Cardiac muscle cell (in vitro differentiated cells and primary cell): ENCODE data around the gene PHKA1. TPM values are rescaled to one million over a fixed set of nuclear protein-coding genes. Genes with fewer than 3 reads are reported as not detected.

ENCODE experiments used
- DNase-seq, 2 donors: peaks; one replicate each; pipeline versions ENCODE4 v3.0.0 to v3.0.0-alpha.2; 2010 to 2017; ENCODE audit warnings: low read depth in 1 of 2, low spot score in 1 of 2
- H3K27ac ChIP-seq: fragments of 200-600 bp; sonication (generic); 2 replicates; pipeline ENCODE4 v1.5.1; 2016
- H3K27me3 ChIP-seq: fragments of 200-600 bp; sonication (generic); 2 replicates; pipeline ENCODE4 v1.6.0; 2016; ENCODE audit warnings: control low read depth
- H3K36me3 ChIP-seq: fragments of 200-600 bp; sonication (generic); 2 replicates; pipeline ENCODE4 v1.5.1; 2016; ENCODE audit warnings: control low read depth
- H3K4me1 ChIP-seq: fragments of 200-600 bp; sonication (generic); 2 replicates; pipeline ENCODE4 v1.8.1; 2017; ENCODE audit warnings: low read depth, mild to moderate bottlenecking, mixed run types
- H3K4me3 ChIP-seq: fragments of 200-600 bp; sonication (generic); 2 replicates; pipeline ENCODE4 v1.5.1; 2016; ENCODE audit warnings: mild to moderate bottlenecking
- H3K9me3 ChIP-seq: fragments of 200-600 bp; sonication (generic); 2 replicates; pipeline ENCODE4 v1.5.1; 2017; ENCODE audit warnings: low read depth, mild to moderate bottlenecking, control low read depth
- polyA plus RNA-seq: library from polyadenylated mRNA; unstranded; fragments of >200 nt; fragmentation: Nextera tagmentation; extraction: Ambion mirVana; gene quantifications from 2 replicates; pipeline ENCODE4 v1.2.1, GENCODE V29; 2016
- total RNA-seq: library from RNA; depleted of rRNA; stranded (reverse); fragments of >200 nt; gene quantifications from 2 replicates; pipeline ENCODE4 v1.2.3, GENCODE V29; 2016
- TF ChIP-seq, protein P1 (sequence below): IDR thresholded peaks from 2 replicates; pipeline ENCODE4 v1.5.1; 2012; ENCODE audit warnings: low read depth, mild to moderate bottlenecking, low read length

The PHKA1 gene
- total and polyA plus RNA-seq, 2 experiments from 2014 or later, result 4.1 to 10.9 TPM

DNA sequence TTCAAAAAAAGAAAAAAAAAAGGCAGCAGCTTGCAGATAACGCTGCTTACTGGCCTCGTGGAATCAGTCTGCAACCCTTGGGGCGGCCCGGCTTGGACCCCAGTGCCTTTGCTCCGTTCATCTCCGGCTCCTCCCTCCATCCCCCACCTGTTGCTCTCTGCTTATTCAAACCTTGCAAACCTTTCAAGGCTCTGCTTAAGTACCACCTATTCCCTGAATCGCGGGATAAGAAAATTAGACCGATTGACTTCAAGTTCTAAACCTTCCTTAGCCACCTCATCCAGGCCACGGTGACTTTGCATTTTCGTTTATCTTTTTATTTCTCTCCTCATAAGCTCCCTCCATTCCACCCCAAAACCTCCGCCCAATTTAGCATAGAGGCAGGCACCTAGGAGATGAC lies 1.4 kb upstream of the PHKA1 start:
- Histone ChIP-seq H3K9me3 (no peaks in the 10 kb centered on the region), H3K36me3 (no peaks in the 10 kb centered on the region), H3K27me3 (no peaks in the 10 kb centered on the region), H3K27ac (no peak overlapping the region), H3K4me1 (no peaks in the 10 kb centered on the region), H3K4me3 (no peak overlapping the region)
- TF ChIP-seq, protein P1, sequence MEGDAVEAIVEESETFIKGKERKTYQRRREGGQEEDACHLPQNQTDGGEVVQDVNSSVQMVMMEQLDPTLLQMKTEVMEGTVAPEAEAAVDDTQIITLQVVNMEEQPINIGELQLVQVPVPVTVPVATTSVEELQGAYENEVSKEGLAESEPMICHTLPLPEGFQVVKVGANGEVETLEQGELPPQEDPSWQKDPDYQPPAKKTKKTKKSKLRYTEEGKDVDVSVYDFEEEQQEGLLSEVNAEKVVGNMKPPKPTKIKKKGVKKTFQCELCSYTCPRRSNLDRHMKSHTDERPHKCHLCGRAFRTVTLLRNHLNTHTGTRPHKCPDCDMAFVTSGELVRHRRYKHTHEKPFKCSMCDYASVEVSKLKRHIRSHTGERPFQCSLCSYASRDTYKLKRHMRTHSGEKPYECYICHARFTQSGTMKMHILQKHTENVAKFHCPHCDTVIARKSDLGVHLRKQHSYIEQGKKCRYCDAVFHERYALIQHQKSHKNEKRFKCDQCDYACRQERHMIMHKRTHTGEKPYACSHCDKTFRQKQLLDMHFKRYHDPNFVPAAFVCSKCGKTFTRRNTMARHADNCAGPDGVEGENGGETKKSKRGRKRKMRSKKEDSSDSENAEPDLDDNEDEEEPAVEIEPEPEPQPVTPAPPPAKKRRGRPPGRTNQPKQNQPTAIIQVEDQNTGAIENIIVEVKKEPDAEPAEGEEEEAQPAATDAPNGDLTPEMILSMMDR, result no peak
- DNase-seq, result no peak

GRCh38 chrX:72714478-72714916 lies 391 bp upstream of the PHKA1 start:
- Histone ChIP-seq H3K27me3 (no peaks in the 10 kb centered on the region), H3K9me3 (no peaks in the 10 kb centered on the region), H3K4me1 (no peaks in the 10 kb centered on the region), H3K27ac (no peak overlapping the region), H3K36me3 (no peaks in the 10 kb centered on the region), H3K4me3 (peak overlapping the region; percentile 33)
- DNase-seq, result peak; percentile 44 to 86
- TF ChIP-seq, protein P1, result no peak

- Histone ChIP-seq H3K4me3 (peak overlapping the region; percentile 33), H3K27ac (no peak overlapping the region), H3K9me3 (no peaks in the 10 kb centered on the region), H3K27me3 (no peaks in the 10 kb centered on the region), H3K4me1 (no peaks in the 10 kb centered on the region), H3K36me3 (no peaks in the 10 kb centered on the region)
- DNase-seq, result peak in 1 of 2 donors; percentile 1
- TF ChIP-seq, protein P1, result no peak
These were observed 976 bp downstream of the PHKA1 start for GRCh38 chrX:72713130-72713529.

GRCh38 chrX:72712094-72712755 lies 1.9 kb downstream of the PHKA1 start:
- Histone ChIP-seq H3K4me1 (no peaks in the 10 kb centered on the region), H3K9me3 (no peaks in the 10 kb centered on the region), H3K27me3 (no peaks in the 10 kb centered on the region), H3K4me3 (no peak overlapping the region), H3K36me3 (no peaks in the 10 kb centered on the region), H3K27ac (no peak overlapping the region)
- TF ChIP-seq, protein P1, result no peak
- peak in 1 of 2 donors; percentile 42 for DNase-seq

- no peaks in the 10 kb centered on the region for H3K36me3 ChIP-seq
- no peak for DNase-seq
- H3K9me3 ChIP-seq, result no peaks in the 10 kb centered on the region
These were observed 8.3 kb downstream of the PHKA1 start for GRCh38 chrX:72705814-72706213.

More at GRCh38 chrX:72705814-72706213, 8.3 kb downstream of the PHKA1 start:
- H3K4me1 ChIP-seq, result no peaks in the 10 kb centered on the region
- no peak overlapping the region for H3K4me3 ChIP-seq
- TF ChIP-seq, protein P1, result no peak
- H3K27ac ChIP-seq, result no peak overlapping the region
- no peaks in the 10 kb centered on the region for H3K27me3 ChIP-seq
